SW 1271 (cell line): Measurements from ENCODE around the gene ZNF487.
"Not testable (repeated sequence)": the region's sequence is repeated elsewhere in the genome, so short reads cannot be mapped to it uniquely, and the experiment has no call there.

Source experiments
- DNase-seq, 2 experiments: peaks; one replicate each; lab custom pipeline; 2025; lab: John Stamatoyannopoulos, UW

The ZNF487 gene

GRCh38 chr10:43436291-43437140, at the start of gene ZNF487:
TSS of gene ZNF487 (plus strand) at chr10:43437111. CDS start at chr10:43475814, 38,703 bp downstream.
- DNase-seq: peak; percentile 46 to 82

GRCh38 chr10:43387678-43388032, 49.3 kb upstream of the ZNF487 start:
- no peak for DNase-seq

DNA sequence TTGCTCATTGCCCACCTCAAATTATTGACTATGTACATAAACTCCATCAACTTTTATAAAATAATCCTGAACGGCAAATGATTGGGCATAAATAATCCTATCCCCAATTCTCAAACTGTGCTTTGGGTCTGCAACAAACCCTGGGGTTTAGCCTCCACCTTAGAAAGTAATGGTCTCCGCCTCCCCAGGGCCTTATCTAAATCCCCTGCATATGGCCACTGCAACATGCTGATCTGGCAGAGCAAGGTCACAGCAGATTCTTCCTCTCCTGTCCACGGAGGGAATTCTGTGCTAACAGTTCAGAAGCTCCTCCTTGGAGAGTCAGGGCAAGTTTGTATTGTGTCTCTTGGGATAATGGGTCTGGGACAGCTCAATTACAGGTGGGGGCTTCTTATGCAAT, 47.0 kb upstream of the ZNF487 start:
- no peak for DNase-seq

- DNase-seq: no peak
These were observed 46.6 kb upstream of the ZNF487 start for GRCh38 chr10:43390333-43390732.

GRCh38 chr10:43390759-43391158, 46.2 kb upstream of the ZNF487 start:
- DNase-seq: peak in 1 of 2 experiments; percentile 42

DNA sequence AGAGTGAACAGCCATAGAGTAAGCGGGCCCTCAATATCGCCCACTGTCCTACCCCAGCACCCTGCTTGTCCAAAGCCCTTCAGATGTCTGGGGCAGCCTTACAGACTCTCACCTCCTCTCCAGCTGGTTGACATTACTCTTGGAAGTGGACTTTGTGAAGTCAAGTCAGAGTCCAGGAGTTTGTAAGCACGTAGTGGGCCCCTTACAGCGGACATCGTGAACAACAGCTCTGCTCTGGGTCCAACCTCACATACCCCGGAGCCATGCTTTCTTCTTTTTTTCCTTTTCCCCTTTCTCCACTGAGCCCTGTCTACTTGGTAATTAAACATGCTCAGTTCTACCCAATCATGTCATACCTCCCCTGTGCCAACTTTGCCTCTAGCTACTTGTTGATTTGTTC, 45.4 kb upstream of the ZNF487 start:
- DNase-seq: no peak

- no peak for DNase-seq
These were observed 44.2 kb upstream of the ZNF487 start for GRCh38 chr10:43392748-43393147.

GRCh38 chr10:43393186-43393585, 43.7 kb upstream of the ZNF487 start:
- not testable (repeated sequence) for DNase-seq

GRCh38 chr10:43393606-43394360, 43.1 kb upstream of the ZNF487 start:
- no peak for DNase-seq

GRCh38 chr10:43394868-43395267, 42.0 kb upstream of the ZNF487 start:
- no peak for DNase-seq

- no peak for DNase-seq
These were observed 41.3 kb upstream of the ZNF487 start for GRCh38 chr10:43395571-43396060.

DNA sequence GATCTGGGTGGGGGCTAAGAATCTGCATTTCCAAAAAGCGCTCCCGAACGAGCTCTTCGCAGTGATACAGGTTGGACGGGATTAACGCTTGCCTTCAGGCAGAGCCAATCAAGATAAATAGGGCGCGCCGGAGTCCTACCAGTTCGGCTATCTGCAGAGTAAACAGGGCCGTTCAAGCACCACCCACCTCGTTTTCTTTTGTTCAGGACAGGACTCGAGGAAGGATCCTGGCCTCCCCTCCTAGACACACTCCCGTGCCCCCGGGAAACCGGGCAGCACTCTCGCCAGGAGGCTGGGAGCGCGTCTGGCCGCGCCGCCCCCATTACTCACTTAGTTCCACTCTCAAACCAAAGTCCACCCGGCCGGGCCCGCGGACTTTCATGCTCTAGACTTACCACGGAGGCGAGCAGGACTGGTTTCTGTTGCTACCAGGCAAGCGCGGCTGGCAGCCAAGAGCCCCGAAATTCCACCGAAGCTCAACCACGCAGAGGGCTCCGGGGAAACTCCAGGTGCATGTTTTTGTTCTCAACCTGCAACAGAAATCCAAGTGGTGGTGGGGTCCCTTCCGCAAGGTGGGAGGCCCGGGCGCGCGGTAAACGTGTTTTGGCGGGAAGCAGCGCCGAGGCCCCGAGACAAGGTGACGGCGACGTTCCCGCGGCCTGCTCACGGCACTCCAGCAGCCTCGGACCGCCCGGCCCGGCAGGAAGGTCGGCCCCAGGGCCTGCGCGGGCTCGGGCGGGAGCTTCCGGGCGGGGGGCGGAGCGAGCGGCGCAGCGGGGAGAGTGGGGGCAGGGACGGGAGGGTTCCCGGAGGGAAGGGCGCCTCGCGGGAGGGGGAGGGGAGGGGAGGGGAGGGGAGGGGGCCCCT, 40.6 kb upstream of the ZNF487 start:
- DNase-seq: peak; percentile 39 to 53

DNA sequence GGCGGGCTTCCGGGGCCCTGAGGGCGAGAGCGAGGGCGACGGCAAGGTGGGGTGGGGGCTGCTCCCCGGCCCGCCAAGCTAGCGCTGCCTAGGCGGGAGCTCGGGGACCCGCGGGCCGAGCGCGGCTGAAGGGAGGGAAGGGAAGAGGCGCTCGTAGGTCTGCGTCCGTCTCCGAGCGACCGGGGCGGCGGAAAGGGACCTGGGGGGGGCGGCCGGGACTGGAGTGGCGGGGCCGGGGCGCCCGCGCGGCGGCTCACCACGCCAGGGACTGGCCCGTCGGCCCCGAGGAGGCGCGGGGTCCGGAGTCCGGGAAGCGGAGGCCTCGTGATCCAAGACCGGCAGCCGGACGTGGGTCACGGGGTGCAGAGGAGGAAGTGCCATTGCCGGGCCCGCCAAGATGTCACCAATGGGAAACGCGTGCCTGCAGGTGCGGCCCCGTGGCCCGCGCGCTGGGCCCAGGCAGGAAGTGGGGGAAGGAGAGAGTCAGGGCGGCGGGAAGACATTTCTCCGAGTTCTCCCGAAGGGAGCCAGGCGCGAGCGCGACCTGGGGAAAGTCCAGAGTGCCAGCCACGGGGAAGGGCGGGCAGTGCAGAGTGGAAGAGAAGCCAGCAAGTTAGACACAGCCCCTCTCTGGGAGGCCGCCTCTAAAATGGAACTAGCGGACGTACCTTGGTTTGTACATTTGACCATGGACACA, 39.8 kb upstream of the ZNF487 start:
- DNase-seq: peak; percentile 69 to 72

DNA sequence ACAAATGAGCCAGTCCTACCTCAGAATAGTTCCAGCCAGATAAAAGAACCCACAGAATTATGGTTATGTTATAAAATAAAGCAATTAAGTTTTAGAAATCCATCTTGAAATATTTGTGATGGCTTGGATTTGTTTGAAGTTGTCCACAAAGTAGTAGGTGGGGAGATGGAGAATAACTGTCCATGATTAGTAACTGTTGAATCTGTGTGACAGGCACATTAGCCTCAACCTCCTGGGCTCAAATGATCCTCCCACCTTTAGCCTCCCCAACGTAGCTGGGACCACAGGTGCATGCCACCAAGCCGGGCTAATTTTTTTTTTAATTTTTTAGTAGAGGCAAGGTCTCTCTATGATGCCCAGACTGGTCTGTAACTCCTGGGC, 38.0 kb upstream of the ZNF487 start:
- DNase-seq: no peak

DNA sequence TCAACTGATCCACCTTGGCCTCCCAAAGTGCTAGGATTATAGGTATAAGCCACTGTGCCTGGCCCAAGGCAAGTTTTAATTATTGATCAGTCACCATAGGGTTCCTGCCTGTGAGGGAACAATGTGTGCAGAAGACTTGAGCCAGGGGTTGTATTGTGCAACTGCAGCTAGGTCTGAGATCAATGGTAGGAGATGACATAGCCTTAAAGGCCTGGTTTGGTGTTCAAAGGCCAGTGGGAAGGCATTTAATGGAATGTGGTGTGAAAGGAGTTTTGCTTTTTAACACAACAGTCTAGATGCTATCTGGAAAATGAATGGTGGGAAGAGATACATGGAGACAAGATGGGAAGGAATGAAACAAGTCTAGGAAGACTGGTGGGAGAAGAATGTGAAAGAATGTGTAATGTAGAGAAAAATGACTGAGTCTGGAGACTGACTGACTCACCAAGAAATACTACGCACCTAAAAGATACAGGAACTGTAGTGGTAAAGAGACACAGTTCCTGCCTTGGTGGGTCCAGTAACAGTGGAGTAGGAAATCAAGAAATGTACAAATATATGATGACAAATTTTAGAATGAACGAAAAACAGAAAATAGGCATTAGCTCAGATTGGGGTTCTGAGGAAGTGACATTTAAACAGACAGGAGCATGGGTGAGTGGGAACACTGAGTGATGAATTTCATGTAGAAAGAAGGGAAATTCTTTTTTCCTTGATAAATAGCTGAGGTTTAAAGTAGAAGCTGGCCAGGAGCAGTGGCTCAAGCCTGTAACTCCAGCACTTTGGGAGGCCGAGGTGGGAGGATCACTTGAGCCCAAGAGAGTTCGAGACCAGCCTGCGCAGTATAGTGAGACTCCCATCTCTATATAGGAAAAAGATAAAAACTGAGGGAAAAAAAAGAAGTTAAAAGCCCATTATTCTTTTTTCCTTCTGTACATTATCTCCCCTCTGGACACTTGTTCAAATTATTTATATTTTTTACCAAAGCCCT, 37.3 kb upstream of the ZNF487 start:
- DNase-seq: no peak

GRCh38 chr10:43401627-43402026, 35.3 kb upstream of the ZNF487 start:
- DNase-seq: no peak

- no peak for DNase-seq
These were observed 34.7 kb upstream of the ZNF487 start for GRCh38 chr10:43402176-43402575.

- DNase-seq: no peak
These were observed 33.9 kb upstream of the ZNF487 start for GRCh38 chr10:43402880-43403452.

DNA sequence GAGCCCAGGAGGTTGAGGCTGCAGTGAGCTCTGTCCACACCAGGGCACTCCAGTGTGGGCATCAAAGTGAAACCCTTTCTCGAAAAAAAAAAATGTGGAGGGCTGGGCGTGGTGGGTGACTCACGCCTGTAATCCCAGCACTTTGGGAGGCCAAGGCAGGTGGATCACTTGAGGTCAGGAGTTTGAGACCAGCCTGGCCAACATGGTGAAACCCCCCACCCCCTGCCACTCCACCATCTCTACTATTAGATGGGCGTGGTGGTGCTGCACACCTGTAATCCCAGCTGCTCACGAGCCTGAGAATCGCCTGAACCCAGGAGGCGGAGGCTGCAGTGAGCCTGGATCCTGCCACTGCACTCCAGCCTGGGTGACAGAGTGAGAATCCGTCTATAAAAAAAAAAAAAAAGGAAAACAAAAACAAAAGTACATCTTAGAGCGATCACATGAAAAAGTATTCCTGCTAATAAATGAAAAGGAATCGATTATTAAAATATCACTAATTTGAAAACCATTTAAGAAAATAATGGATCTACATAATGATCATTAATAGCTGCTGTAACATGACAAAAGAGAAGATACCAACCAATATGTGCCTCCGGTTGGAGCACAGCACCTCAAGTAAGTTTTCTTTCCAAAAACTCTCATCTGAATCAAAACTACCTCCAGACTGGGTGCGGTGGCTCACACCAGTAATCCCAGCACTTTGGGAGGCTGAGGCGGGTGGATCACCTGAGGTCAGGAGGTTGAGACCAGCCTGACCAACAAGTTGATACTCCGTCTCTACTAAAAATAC, 32.8 kb upstream of the ZNF487 start:
- no peak for DNase-seq
